Panc1 (cell line): ENCODE measurements around the gene CACNA1C. TPM values are rescaled to one million over a fixed set of nuclear protein-coding genes. Genes with fewer than 3 reads are reported as not detected.

ENCODE experiments used
- ATAC-seq: fragments of 200-7000 bp; cut with Tn5 transposase; 2 replicates; pipeline ENCODE4 v1.9.1; 2020; ENCODE audit warnings: mild to moderate bottlenecking, moderate library complexity
- BruUV-seq: library from RNA; stranded (reverse); fragments of 400-500 nt; replicated peaks from 2 replicates; lab custom pipeline; 2021; lab: Mats Ljungman, UMichigan
- CTCF ChIA-PET: fragments of 300-600 bp; sonication (Branson Sonifier 250); formaldehyde crosslinking; loops from one replicate; lab custom pipeline; 2022; ENCODE audit warnings: antibody characterized with exemption; lab: Charles Lee
- POLR2A ChIA-PET: fragments of 300-600 bp; sonication (Branson Sonifier 250); formaldehyde crosslinking; loops from one replicate; lab custom pipeline; 2022; ENCODE audit warnings: antibody characterized with exemption; lab: Charles Lee
- DNase-seq: peaks from one replicate; pipeline ENCODE4 v3.0.0-alpha.2; 2010; ENCODE audit warnings: low read depth, low spot score
- H3K27ac ChIP-seq: 2 replicates; pipeline ENCODE4 v1.5.1; 2011; ENCODE audit warnings: mild to moderate bottlenecking, low read length, inconsistent platforms
- H3K27me3 ChIP-seq: fragments of 200-500 bp; sonication (Bioruptor generic); 2 replicates; pipeline ENCODE4 v1.6.0; 2014; ENCODE audit warnings: low read length, inconsistent platforms; ENCODE audit not compliant: control insufficient read depth, insufficient read depth
- H3K36me3 ChIP-seq: fragments of 200-500 bp; sonication (Bioruptor generic); 2 replicates; pipeline ENCODE4 v1.5.1; 2014; ENCODE audit warnings: inconsistent platforms, mild to moderate bottlenecking, low read length, moderate library complexity; ENCODE audit not compliant: control insufficient read depth, insufficient read depth
- H3K4me1 ChIP-seq: 2 replicates; pipeline ENCODE4 v1.5.1; 2011; ENCODE audit warnings: inconsistent platforms, mild to moderate bottlenecking, low read length, moderate library complexity; ENCODE audit not compliant: control insufficient read depth, insufficient read depth
- H3K4me3 ChIP-seq, 2 experiments: 2 replicates each; pipeline ENCODE4 v1.5.1; 2011 to 2012; ENCODE audit warnings: low read depth in 2 of 2, low read length in 2 of 2, mild to moderate bottlenecking in 2 of 2, inconsistent platforms in 1 of 2, moderate library complexity in 1 of 2
- H3K9me3 ChIP-seq: fragments of 200-500 bp; sonication (Bioruptor generic); 2 replicates; pipeline ENCODE4 v1.5.1; 2014; ENCODE audit warnings: low read depth, mild to moderate bottlenecking, inconsistent platforms, low read length, moderate library complexity; ENCODE audit not compliant: control insufficient read depth, insufficient read depth
- CTCF ChIP-seq: fragments of 450-650 bp; IDR thresholded peaks from 2 replicates; pipeline ENCODE4 v1.5.1; 2017; ENCODE audit warnings: mild to moderate bottlenecking
- POLR2AphosphoS5 ChIP-seq: IDR thresholded peaks from 2 replicates; pipeline ENCODE4 v1.6.1; 2012; ENCODE audit warnings: mild to moderate bottlenecking, low read depth, low read length, moderate library complexity
- REST ChIP-seq, 2 experiments: IDR thresholded peaks; 2 replicates each; pipeline ENCODE4 v1.6.1; 2011 to 2012; ENCODE audit warnings: low read depth in 2 of 2, control low read depth in 1 of 2, low read length in 1 of 2, mild to moderate bottlenecking in 1 of 2, moderate library complexity in 1 of 2; ENCODE audit not compliant: insufficient read depth in 1 of 2
- SIN3A ChIP-seq: IDR thresholded peaks from 2 replicates; pipeline ENCODE4 v1.6.1; 2012; ENCODE audit warnings: low read depth, mild to moderate bottlenecking, low read length, moderate library complexity, borderline replicate concordance; ENCODE audit not compliant: insufficient read depth
- TCF7L2 ChIP-seq: IDR thresholded peaks from 2 replicates; pipeline ENCODE4 v1.6.1; 2011; ENCODE audit warnings: mild to moderate bottlenecking, low read depth, low read length, inconsistent platforms
- in situ Hi-C: cut with HindIII; loops from 2 replicates; pipeline ENCODE4 v1.10.0; 2016; ENCODE audit warnings: low sequenced_read_pairs, low pct_unique_long_range_greater_than_20kb
- intact Hi-C: fragments of 100-400 bp; cut with micrococcal nuclease; formaldehyde crosslinking; loops from one replicate; pipeline ENCODE4 v1.10.0; 2022; ENCODE audit not compliant: unreplicated experiment
- total RNA-seq: library from RNA; stranded (reverse); gene quantifications from one replicate; pipeline ENCODE4 v1.2.1, GENCODE V29; 2021; ENCODE audit not compliant: unreplicated experiment

Gene CACNA1C
- total RNA-seq, 1 experiment from 2014 or later: 0.03 TPM

GRCh38 chr12:2364631-2365051 is 311.9 kb downstream of the CACNA1C start:
- CTCF ChIA-PET: no interaction called here
- no peak for DNase-seq
- TF ChIP-seq REST (IDR thresholded peaks at IDR 0.05; ENCODE audit: insufficient read depth in 1 of 2, low read depth in 2 of 2, low read length in 1 of 2) (no peak), CTCF (no peak), POLR2AphosphoS5 (no peak), SIN3A (no peak), TCF7L2 (no peak)
- in situ Hi-C loops: no loop called here
- Histone ChIP-seq H3K27ac (no peak overlapping the region), H3K27me3 (no peaks in the 10 kb centered on the region), H3K36me3 (no peaks in the 10 kb centered on the region), H3K4me1 (no peaks in the 10 kb centered on the region), H3K9me3 (no peaks in the 10 kb centered on the region), H3K4me3 (no peak overlapping the region)
- no TSS peak for BruUV-seq
- no peak for ATAC-seq
- intact Hi-C loops: no loop called here
- POLR2A ChIA-PET: no interaction called here

GRCh38 chr12:2366711-2367110 is 313.9 kb downstream of the CACNA1C start:
- no peak for ATAC-seq
- in situ Hi-C loops (no loop called here), intact Hi-C loops (no loop called here)
- Histone ChIP-seq H3K27ac (no peak overlapping the region), H3K9me3 (no peaks in the 10 kb centered on the region), H3K4me1 (no peaks in the 10 kb centered on the region), H3K36me3 (no peaks in the 10 kb centered on the region), H3K4me3 (no peak overlapping the region), H3K27me3 (no peaks in the 10 kb centered on the region)
- DNase-seq: no peak
- ChIA-PET CTCF (no interaction called here), POLR2A (no interaction called here)
- BruUV-seq: no TSS peak
- TF ChIP-seq POLR2AphosphoS5 (no peak), TCF7L2 (no peak), CTCF (no peak), REST (IDR thresholded peaks at IDR 0.05; ENCODE audit: insufficient read depth in 1 of 2, low read depth in 2 of 2, low read length in 1 of 2) (no peak), SIN3A (no peak)
